ENCODE data around the gene AJAP1.

GRCh38 chr1:4692437-4692836 lies 38.0 kb downstream of the AJAP1 start:
- TF ChIP-seq CTCF (IDR thresholded peaks at IDR 0.05) = no peak
- no peak for TF ChIP-seq ZFX (IDR thresholded peaks at IDR 0.05; ENCODE audit: borderline replicate concordance)
